ENCODE results near the gene ANKMY1. TPM values are rescaled to one million over a fixed set of nuclear protein-coding genes. Genes with fewer than 3 reads are reported as not detected.

Gene ANKMY1
- polyA plus RNA-seq, 4 donors, result 10.0 to 18.6 (median 12.9) TPM

GRCh38 chr2:240440704-240441320, 117.0 kb downstream of the ANKMY1 start:
- no peak for DNase-seq (ENCODE audit: low read depth in 4 of 4, low spot score in 2 of 4)

- DNase-seq (ENCODE audit: low read depth in 4 of 4, low spot score in 2 of 4), result no peak
Measured at GRCh38 chr2:240440251-240440650, 117.5 kb downstream of the ANKMY1 start.

- DNase-seq (ENCODE audit: low read depth in 4 of 4, low spot score in 2 of 4), result no peak
Measured at GRCh38 chr2:240439698-240440151, 118.1 kb downstream of the ANKMY1 start.

- DNase-seq (ENCODE audit: low read depth in 4 of 4, low spot score in 2 of 4), result no peak
Measured at GRCh38 chr2:240438810-240439697, 118.7 kb downstream of the ANKMY1 start.

- DNase-seq (ENCODE audit: low read depth in 4 of 4, low spot score in 2 of 4), result peak in 1 of 4 donors; percentile 54
Measured at GRCh38 chr2:240437861-240438809, 119.7 kb downstream of the ANKMY1 start.

- no peak for DNase-seq (ENCODE audit: low read depth in 4 of 4, low spot score in 2 of 4)
Measured at GRCh38 chr2:240437551-240437860, 120.3 kb downstream of the ANKMY1 start.

- DNase-seq (ENCODE audit: low read depth in 4 of 4, low spot score in 2 of 4), result no peak
Measured at GRCh38 chr2:240436683-240437550, 120.9 kb downstream of the ANKMY1 start.

GRCh38 chr2:240435948-240436682, 121.7 kb downstream of the ANKMY1 start:
- no peak for DNase-seq (ENCODE audit: low read depth in 4 of 4, low spot score in 2 of 4)

GRCh38 chr2:240435457-240435947, 122.3 kb downstream of the ANKMY1 start, which contains the start of gene GPC1:
TSS of gene GPC1 (plus strand) at chr2:240435663. CDS start at chr2:240435919, 256 bp downstream.
- peak in 1 of 4 donors; percentile 59 for DNase-seq (ENCODE audit: low read depth in 4 of 4, low spot score in 2 of 4)

GRCh38 chr2:240434728-240435456, 122.9 kb downstream of the ANKMY1 start:
- peak in 2 of 4 donors; percentile 74 to 79 for DNase-seq (ENCODE audit: low read depth in 4 of 4, low spot score in 2 of 4)

- DNase-seq (ENCODE audit: low read depth in 4 of 4, low spot score in 2 of 4), result no peak
Measured at GRCh38 chr2:240433973-240434727, 123.6 kb downstream of the ANKMY1 start.

GRCh38 chr2:240432820-240433801, 124.7 kb downstream of the ANKMY1 start:
- no peak for DNase-seq (ENCODE audit: low read depth in 4 of 4, low spot score in 2 of 4)

GRCh38 chr2:240432430-240432819, 125.4 kb downstream of the ANKMY1 start:
- DNase-seq (ENCODE audit: low read depth in 4 of 4, low spot score in 2 of 4), result no peak

- DNase-seq (ENCODE audit: low read depth in 4 of 4, low spot score in 2 of 4), result no peak
Measured at GRCh38 chr2:240431661-240432424, 125.9 kb downstream of the ANKMY1 start.

- DNase-seq (ENCODE audit: low read depth in 4 of 4, low spot score in 2 of 4), result no peak
Measured at GRCh38 chr2:240431271-240431660, 126.5 kb downstream of the ANKMY1 start.

- DNase-seq (ENCODE audit: low read depth in 4 of 4, low spot score in 2 of 4), result no peak
Measured at GRCh38 chr2:240430595-240430994, 127.2 kb downstream of the ANKMY1 start.
